Measurements from ENCODE around the gene FBP2. TPM values are rescaled to one million over a fixed set of nuclear protein-coding genes. Genes with fewer than 3 reads are reported as not detected.

FBP2 gene
- total RNA-seq, 1 experiment from 2014 or later, result not detected

DNA sequence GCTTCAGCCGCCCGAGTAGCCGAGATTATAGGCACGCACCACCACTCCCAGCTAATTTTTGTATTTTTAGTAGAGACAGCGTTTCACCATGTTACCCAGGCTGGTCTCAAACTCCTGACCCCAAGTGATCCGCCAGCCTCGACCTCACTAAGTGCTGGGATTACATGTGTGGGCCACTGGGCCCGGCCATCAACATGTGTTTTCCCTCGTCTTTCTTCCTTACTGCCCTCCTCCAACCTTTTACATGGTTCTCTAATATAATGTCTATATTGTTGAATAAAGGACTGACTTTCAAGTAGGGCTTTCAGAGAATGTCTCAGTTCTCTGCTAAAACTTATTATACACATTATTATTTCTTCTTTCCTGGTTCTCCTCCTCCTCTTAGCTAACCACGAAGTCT is 60.0 kb downstream of the FBP2 start (continued):
- TF ChIP-seq MYBL2 (CRISPR knock-in tag; IDR thresholded peaks at IDR 0.05) (no peak), PREB (CRISPR knock-in tag; IDR thresholded peaks at IDR 0.05; ENCODE audit: borderline replicate concordance) (no peak), E2F5 (CRISPR knock-in tag; IDR thresholded peaks at IDR 0.05) (no peak), ZNF671 (CRISPR knock-in tag; IDR thresholded peaks at IDR 0.05) (no peak)

- Mint-ChIP-seq H3K36me3 (no peaks in the 10 kb centered on the region; the same call in 1 of the 2 replicates), H3K27me3 (ENCODE audit: low read depth) (no peaks in the 10 kb centered on the region), H3K4me3 (no peak overlapping the region), H3K27ac (no peak overlapping the region), H3K4me1 (no peaks in the 10 kb centered on the region), H3K9me3 (no peaks in the 10 kb centered on the region)
- POLR2A ChIA-PET, result no interaction called here
- ATAC-seq (no peak), DNase-seq (ENCODE audit: low spot score) (no peak)
- CTCF ChIA-PET, result no interaction called here
- TF ChIP-seq ZNF317 (CRISPR knock-in tag; IDR thresholded peaks at IDR 0.05; ENCODE audit: borderline replicate concordance, low read depth), result no peak
- TF ChIP-seq FOXP1 (CRISPR knock-in tag; IDR thresholded peaks at IDR 0.05; ENCODE audit: borderline replicate concordance), result no peak
- no peak for TF ChIP-seq NR3C1 (CRISPR knock-in tag; conservative IDR thresholded peaks at IDR 0.05; ENCODE audit: low read depth)
- TF ChIP-seq E2F5 (CRISPR knock-in tag; IDR thresholded peaks at IDR 0.05), result no peak
- TF ChIP-seq GABPB1 (CRISPR knock-in tag; IDR thresholded peaks at IDR 0.05), result no peak
- no peak for TF ChIP-seq HMGA2 (CRISPR knock-in tag; IDR thresholded peaks at IDR 0.05)
- no peak for TF ChIP-seq ZNF671 (CRISPR knock-in tag; IDR thresholded peaks at IDR 0.05)
- no peak for TF ChIP-seq HMGXB4 (CRISPR knock-in tag; IDR thresholded peaks at IDR 0.05)
- no peak for TF ChIP-seq MXD4 (CRISPR knock-in tag; IDR thresholded peaks at IDR 0.05; ENCODE audit: borderline replicate concordance)
- no peak for TF ChIP-seq ATF6 (CRISPR knock-in tag; IDR thresholded peaks at IDR 0.05)
- no peak for TF ChIP-seq ATF1 (CRISPR knock-in tag; IDR thresholded peaks at IDR 0.05)
- TF ChIP-seq OVOL2 (CRISPR knock-in tag; IDR thresholded peaks at IDR 0.05; ENCODE audit: borderline replicate concordance), result no peak
Observed at GRCh38 chr9:94533155-94533554, 60.5 kb downstream of the FBP2 start.

DNA sequence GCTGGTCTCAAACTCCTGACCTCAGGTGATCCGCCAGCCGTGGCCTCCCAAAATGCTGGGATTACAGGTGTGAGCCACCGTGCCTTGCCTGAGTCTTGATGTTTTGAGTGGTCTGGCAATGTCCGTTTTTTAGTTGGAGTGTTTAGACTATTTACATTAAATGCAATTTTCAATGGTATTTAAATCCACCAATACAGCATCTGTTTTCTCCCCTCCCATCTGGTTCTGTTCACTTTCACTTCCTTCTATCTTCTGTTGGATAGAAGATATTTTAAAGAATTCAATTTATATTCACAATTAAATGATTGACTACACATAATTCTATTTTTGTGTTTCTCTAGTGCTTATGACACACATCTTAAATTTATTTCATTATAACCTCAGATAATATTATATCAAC is 64.7 kb downstream of the FBP2 start:
- ChIA-PET POLR2A (no interaction called here), CTCF (interaction anchor here (0.6 kb wide), 1 partner anchor 357 kb away, joined by 3 read pairs; no protein-coding TSS in a partner anchor)
- Mint-ChIP-seq H3K27me3 (ENCODE audit: low read depth) (no peaks in the 10 kb centered on the region), H3K36me3 (no peaks in the 10 kb centered on the region; the same call in 1 of the 2 replicates), H3K27ac (no peak overlapping the region), H3K9me3 (no peaks in the 10 kb centered on the region), H3K4me1 (no peaks in the 10 kb centered on the region), H3K4me3 (no peak overlapping the region)
- no peak for DNase-seq (ENCODE audit: low spot score)
- no peak for ATAC-seq
- TF ChIP-seq, protein P1, sequence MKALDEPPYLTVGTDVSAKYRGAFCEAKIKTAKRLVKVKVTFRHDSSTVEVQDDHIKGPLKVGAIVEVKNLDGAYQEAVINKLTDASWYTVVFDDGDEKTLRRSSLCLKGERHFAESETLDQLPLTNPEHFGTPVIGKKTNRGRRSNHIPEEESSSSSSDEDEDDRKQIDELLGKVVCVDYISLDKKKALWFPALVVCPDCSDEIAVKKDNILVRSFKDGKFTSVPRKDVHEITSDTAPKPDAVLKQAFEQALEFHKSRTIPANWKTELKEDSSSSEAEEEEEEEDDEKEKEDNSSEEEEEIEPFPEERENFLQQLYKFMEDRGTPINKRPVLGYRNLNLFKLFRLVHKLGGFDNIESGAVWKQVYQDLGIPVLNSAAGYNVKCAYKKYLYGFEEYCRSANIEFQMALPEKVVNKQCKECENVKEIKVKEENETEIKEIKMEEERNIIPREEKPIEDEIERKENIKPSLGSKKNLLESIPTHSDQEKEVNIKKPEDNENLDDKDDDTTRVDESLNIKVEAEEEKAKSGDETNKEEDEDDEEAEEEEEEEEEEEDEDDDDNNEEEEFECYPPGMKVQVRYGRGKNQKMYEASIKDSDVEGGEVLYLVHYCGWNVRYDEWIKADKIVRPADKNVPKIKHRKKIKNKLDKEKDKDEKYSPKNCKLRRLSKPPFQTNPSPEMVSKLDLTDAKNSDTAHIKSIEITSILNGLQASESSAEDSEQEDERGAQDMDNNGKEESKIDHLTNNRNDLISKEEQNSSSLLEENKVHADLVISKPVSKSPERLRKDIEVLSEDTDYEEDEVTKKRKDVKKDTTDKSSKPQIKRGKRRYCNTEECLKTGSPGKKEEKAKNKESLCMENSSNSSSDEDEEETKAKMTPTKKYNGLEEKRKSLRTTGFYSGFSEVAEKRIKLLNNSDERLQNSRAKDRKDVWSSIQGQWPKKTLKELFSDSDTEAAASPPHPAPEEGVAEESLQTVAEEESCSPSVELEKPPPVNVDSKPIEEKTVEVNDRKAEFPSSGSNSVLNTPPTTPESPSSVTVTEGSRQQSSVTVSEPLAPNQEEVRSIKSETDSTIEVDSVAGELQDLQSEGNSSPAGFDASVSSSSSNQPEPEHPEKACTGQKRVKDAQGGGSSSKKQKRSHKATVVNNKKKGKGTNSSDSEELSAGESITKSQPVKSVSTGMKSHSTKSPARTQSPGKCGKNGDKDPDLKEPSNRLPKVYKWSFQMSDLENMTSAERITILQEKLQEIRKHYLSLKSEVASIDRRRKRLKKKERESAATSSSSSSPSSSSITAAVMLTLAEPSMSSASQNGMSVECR (CRISPR knock-in tag; IDR thresholded peaks at IDR 0.05; ENCODE audit: borderline replicate concordance), result no peak
- TF ChIP-seq GRHL2 (CRISPR knock-in tag; IDR thresholded peaks at IDR 0.05; ENCODE audit: insufficient replicate concordance, severe bottlenecking), result no peak
- no peak for TF ChIP-seq ZNF219 (CRISPR knock-in tag; IDR thresholded peaks at IDR 0.05; ENCODE audit: borderline replicate concordance)
- TF ChIP-seq OVOL2 (CRISPR knock-in tag; IDR thresholded peaks at IDR 0.05; ENCODE audit: borderline replicate concordance), result no peak
- TF ChIP-seq TEAD1 (CRISPR knock-in tag; IDR thresholded peaks at IDR 0.05), result no peak
- no peak for TF ChIP-seq MXD4 (CRISPR knock-in tag; IDR thresholded peaks at IDR 0.05; ENCODE audit: borderline replicate concordance)
- no peak for TF ChIP-seq RELA (CRISPR knock-in tag; IDR thresholded peaks at IDR 0.05; ENCODE audit: borderline replicate concordance)

Data from WTC11 (cell line).